ENCODE data around the gene PPM1H.

PPM1H gene

DNA sequence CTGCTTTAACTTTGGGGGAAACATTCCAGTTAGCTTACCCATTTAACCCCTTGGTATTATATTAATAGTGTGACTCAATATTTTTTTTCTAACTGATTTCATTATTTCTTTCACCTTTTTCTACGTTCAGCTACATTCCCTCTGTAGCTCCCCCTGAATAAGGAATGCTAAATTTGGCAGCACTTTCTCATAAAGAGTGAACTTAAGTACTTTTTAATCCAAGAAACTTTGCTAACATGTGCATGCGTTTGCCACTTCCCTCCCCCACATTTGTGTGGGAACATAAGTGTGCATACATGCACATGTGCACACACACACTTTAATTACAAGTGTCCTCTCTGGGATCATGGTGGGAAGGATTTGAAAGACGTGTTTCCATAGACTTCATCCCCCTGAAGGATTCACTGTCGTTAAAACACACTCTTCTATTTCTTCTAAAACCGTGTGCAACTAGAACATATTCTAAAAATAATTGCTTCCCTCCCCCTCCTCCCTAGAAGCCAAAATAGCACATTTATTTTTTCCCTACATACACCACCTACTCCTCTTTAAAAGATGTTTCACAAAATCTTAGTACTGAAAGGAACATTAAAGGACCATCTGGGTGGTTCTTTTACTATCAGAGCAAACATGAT lies 142.6 kb downstream of the PPM1H start:
- no peak for DNase-seq

- DNase-seq = no peak
Measured at GRCh38 chr12:62789851-62790250, 145.1 kb downstream of the PPM1H start.

DNA sequence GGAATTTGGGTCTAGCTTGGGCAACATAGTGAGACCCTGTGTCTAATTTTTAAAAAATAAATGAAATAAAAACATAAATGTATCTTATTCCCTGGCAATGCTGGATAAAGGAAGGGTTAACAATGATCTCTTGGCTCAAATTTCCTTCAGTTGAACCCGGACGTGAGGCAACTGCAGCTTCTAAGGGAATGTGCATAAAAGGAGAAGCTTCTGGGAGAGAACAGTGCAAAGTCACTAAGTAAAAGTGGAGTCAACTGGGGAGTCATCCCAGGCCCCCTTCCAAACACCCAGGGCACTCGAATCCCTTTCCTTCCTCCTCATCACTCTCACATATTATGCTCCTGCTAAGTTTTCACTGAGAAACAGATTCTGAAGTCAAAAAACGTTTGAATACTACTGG lies 147.3 kb downstream of the PPM1H start:
- no peak for DNase-seq

- no peak for DNase-seq
Measured at GRCh38 chr12:62787023-62787422, 147.9 kb downstream of the PPM1H start.

DNA sequence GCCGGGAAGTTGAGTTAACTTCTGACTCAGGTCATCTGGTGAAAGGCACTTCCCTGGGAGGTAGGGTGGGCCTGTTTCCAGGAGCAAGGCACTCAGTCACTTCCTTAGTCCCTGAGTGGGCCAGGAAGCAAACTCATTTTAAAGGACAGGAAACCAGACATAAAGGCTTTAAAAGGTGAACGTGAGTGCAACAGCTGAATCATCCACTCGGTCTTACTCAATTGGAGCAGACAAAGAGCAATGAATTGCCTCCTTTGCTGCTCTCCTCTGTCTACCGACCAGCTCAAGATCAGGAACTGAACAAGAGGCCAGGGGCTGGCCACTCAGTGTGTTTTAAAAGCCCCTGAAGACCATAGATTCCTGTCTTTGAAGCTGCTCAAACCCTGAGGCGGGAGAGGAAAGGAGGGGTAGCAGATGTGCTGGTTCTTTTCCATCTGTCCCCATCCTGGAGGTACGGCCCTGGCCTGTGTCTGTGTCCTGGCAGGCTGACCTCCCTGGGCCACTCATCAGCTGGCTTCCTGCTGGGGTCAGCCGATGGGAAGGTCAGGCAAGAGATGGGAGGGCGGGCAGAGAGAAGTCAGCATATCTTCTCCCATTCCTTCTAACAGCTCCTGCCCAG lies 148.9 kb downstream of the PPM1H start:
- DNase-seq = peak; percentile 31

GRCh38 chr12:62784576-62784975 lies 150.4 kb downstream of the PPM1H start:
- DNase-seq = no peak

- no peak for DNase-seq
Measured at GRCh38 chr12:62783881-62784280, 151.1 kb downstream of the PPM1H start.

DNA sequence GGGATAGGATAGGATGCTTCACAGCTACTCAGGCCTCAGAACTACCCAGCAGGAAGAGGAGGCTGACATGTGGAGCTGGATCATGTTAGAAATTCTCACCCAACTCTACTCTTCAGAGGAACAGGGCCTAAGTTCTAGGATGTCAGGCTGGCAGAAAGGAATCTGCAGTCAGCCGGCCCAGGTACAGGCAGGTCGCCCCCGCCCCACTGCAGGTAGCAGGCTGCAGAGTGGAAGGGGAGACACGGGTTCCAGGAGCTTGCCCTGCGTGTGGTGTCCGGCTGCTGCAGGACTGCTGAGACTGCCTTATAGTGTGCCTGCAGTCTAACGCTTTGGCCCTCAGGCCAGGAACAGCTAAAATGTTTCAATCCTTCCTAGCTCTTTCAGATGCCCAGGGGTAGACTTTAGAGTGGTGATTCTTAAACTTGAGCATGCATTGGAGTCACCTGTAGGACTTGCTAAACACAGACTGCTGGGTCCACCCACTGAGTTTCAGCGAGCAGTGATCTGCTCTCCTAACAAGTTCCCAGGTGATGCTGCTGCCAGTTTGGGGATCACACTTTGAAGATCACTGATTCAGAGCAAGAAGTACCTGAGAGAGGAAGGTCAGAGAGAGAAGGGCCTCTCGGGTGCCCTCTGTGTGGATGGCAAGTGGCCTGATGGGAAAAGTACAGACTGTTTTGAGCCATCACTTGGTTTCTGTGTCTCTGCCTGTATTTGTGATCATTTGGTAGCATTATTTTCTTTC lies 153.6 kb downstream of the PPM1H start:
- DNase-seq = no peak

DNA sequence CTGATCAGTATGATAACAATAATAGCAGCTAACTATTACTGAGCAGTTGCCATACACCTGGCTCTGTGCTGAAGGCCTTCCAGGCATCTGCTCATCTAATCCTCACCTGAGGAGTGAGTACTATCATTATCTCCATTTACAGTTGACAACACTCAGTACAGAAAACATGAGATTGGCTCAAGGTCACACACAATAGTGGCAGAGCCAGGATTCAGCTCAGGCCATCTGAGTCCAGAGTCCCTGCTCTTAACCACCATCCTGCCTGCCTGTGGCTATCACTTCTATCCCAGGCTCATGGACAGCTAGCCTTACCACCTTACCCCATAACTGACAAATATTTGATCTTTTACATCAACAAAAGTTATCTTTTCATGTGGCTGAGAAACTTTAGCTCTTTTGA lies 155.5 kb downstream of the PPM1H start:
- DNase-seq = no peak

DNA sequence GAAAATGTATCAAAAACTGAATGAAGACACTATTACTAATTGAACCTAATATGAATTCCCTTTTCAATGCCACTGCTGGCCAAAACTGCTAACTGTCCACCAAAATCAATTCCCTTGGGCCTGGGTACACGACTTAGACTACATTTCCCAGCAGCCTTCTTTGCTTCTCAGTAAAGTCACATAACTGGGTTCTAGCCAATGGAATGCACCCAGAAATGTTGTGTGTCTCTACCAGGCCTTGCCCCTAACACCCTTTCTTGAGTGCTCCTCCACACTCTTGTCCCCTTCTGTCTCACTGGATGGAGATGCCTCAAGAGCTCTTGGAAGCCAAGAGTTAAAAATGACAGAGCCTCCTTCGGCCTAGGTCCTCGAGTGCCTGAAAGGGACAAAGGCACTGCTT lies 156.8 kb downstream of the PPM1H start:
- no peak for DNase-seq

DNA sequence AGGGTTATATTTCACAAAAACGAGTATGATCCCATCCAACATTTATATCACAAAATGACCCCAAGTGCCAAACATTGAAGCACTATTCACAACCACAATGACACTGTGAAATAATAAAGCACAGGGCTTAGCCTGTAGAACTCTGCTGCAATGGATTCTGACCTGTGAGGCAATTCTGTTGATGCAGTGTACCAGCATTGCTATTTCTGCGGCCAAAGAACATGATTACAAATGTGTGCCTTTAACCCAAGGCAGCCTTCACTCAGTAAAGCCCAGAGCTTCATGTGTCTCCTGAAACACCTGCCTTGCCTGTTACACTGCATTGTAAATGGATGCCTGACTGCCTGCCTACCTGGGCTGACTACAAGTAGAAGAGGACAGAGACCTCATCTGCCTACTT lies 158.0 kb downstream of the PPM1H start:
- DNase-seq = no peak

DNA sequence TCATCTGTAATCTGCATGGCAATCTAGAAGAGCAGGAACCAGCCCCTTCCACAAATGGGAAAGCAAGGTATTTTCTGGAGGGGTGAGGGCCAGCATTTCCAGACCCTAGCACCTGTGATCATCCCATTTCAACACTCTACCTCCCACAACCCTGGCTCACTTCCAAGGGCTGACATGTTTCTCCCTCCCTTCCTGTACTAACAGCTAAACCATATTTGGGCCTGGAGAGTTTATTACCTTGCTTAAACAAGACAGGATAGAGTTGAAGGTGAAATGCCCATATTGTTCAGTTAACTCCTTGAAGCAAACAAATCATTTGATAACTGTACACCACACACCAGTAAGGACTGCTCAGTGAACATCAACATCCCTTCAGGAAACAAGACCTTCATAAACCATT lies 158.4 kb downstream of the PPM1H start:
- no peak for DNase-seq

DNA sequence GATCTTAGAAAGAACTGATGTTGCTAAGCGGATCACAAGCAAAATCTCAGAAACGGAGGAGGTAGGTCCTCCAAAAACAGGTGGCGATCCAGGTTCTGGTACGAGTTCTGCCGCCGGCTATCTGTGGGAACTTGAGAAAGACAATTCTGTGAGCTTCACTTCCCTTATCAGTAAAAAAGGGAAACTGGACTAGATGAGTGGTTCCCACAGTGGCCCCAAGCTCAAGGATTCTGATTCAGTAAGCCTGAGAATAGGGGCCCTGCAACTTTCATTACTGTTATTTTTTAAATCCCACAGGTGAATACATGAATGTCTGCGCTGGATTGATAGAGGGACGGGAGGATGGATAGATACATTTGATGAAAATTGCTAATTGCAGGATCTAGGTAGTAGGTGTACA lies 160.2 kb downstream of the PPM1H start:
- peak; percentile 31 for DNase-seq

DNA sequence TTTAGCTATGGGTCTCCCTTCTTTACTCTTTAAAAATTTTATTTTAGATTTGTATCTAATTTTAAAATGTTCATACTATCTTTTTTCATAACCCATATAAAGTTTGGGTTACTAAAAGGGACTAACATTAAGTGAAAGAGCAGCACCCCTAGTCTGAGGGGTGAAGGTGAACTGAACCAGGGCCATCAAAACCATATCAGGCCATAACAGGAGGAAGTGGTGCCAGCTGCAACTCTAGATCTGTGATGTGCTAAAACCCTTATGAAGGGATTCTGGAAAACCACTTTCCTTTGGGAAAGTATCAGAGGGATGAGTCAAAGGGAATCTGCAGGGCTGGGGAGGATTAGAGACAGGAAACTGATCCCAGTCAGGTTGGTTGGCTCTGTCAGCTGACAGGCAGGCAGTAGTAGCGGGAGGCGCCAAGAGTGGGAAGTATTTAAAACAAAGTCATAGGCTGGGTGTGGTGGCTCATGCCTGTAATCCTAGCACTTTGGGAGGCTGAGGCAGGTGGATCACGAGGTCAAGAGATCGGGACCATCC lies 162.5 kb downstream of the PPM1H start:
- peak; percentile 56 for DNase-seq

GRCh38 chr12:62771828-62772227 lies 163.1 kb downstream of the PPM1H start:
- DNase-seq = no peak

DNA sequence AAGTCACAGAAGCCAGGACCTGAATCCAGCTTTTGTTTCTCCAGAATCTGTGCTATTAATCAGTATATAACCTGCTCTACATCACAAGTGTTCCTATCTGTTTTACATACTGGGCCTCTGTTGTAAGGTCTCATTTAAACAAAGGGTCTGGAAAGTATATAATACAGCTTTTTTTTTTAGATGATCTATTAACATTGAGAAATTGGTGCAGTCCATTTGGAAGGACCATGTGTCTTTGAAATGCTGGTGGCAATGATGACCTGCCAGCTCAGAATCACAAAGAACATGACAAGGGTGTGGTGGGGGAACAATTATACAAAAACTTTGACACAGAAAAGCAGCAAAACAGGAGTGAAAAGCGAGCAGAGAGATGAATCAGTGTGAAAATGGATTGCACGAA lies 164.6 kb downstream of the PPM1H start:
- no peak for DNase-seq

GRCh38 chr12:62769076-62769619 lies 165.8 kb downstream of the PPM1H start:
- no peak for DNase-seq

DNA sequence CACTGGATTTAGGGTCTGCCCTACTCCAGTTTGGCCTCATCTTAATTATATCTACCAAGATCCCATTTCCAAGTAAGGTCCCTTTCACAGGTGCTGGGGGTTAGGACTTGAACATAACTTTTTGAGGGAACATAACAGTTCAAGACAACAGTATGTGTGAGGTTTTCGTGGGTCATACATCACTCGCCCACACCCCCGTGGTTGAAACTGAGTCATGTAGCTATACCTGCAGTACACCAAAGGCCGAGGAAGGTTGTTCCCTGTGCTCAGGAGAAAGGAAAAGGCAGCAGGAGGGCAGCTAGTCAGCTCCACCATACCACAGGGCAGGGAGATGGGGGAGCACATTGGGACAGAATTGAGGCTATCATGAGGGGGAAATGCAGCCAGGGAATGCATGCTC lies 167.0 kb downstream of the PPM1H start:
- DNase-seq = no peak

GRCh38 chr12:62767496-62767895 lies 167.5 kb downstream of the PPM1H start:
- DNase-seq = no peak

GRCh38 chr12:62766496-62766895 lies 168.5 kb downstream of the PPM1H start:
- no peak for DNase-seq

DNA sequence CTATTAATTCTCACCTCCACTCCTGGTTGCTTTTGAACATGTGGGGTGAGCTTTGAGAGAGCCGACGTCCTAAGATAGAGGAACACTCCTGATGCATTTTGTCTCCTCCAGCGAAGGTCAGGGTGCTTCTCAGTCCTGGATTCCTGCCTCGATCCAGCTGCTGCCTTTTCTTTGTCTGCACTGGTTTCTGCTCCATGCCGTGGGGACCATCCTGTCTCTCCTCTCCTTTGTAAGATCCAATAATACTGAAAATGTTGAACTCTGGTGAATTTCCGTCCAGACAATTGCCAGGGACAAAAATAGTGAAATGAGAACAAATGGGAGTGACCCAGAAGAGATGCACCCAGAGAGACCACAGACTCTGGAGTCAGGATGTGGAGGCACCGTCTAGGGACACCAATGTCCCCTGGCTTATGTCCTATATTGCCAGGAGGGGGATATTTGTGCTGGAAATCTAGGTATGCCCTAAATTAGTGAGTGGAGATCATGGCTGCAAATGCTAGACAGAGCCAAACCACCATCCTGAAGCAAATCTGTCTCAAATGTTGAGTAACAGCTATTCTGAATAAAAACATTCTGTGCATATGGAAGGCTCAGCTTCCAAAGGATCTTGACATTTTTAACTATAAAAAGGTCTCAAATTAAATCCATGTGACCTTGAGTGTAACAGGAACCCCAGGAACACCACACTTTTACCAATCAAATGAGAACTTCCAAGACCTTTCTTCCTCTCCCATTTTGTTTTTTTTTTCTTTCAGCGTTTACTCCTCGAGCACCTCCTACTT lies 170.9 kb downstream of the PPM1H start:
- no peak for DNase-seq

DNA sequence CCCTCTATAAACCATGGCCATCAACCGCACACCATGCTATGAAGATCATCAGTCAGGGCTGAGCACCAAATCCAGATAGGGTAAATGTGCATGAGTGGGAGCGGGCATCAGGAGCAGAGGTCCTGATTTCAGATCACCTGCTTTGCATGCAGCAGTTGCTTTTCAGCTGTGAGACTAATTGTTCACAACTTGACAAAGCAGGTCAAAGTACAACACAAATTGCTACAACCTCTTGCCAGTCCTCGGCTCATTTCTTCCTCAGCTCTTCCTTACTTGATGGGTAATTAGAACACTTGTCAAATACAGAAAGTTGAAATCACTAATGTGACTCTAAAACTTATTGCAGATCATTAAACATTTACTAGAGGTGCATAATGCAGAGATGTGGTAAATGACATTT lies 171.6 kb downstream of the PPM1H start:
- DNase-seq = no peak

GRCh38 chr12:62762645-62763044 lies 172.3 kb downstream of the PPM1H start:
- no peak for DNase-seq
